ENCODE measurements around the gene FAM171A1.

DNA sequence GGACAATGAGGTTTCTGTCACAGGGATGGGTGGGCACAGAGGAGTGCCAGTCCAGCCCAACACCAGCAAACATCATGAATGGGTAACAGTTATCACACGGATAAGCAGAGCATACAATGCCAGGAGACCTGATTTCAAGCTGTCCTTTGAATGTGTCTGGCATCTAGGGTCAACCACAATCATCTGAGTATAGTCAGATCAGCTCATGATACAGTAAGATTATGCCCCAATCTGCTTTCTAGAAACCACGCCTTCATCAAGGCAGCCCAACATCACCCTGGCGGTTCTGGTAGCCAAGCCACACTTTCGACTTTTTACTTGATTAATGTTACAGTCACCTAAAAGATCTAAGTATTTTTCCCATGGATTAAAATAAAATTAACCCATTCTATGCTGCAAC is 10.5 kb downstream of the FAM171A1 start:
- TF ChIP-seq, protein P1, sequence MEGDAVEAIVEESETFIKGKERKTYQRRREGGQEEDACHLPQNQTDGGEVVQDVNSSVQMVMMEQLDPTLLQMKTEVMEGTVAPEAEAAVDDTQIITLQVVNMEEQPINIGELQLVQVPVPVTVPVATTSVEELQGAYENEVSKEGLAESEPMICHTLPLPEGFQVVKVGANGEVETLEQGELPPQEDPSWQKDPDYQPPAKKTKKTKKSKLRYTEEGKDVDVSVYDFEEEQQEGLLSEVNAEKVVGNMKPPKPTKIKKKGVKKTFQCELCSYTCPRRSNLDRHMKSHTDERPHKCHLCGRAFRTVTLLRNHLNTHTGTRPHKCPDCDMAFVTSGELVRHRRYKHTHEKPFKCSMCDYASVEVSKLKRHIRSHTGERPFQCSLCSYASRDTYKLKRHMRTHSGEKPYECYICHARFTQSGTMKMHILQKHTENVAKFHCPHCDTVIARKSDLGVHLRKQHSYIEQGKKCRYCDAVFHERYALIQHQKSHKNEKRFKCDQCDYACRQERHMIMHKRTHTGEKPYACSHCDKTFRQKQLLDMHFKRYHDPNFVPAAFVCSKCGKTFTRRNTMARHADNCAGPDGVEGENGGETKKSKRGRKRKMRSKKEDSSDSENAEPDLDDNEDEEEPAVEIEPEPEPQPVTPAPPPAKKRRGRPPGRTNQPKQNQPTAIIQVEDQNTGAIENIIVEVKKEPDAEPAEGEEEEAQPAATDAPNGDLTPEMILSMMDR (conservative IDR thresholded peaks at IDR 0.05; ENCODE audit: low read length): no peak
- no peak for TF ChIP-seq EZH2phosphoT487 (IDR thresholded peaks at IDR 0.05; ENCODE audit: borderline replicate concordance)
